GM19238 (cell line): ENCODE measurements around the gene CCDC157.
"Not testable (repeated sequence)": the region's sequence is repeated elsewhere in the genome, so short reads cannot be mapped to it uniquely, and the experiment has no call there.

Source experiments
- DNase-seq: peaks from one replicate; pipeline ENCODE4 v3.0.0; 2011; ENCODE audit warnings: low spot score; ENCODE audit not compliant: insufficient read length

Gene CCDC157

GRCh38 chr22:30386960-30387827 is 30.4 kb downstream of the CCDC157 start, which contains the start of gene RNF215:
RNF215 (minus strand) TSS chr22:30387411; CDS start chr22:30387313, 98 bp downstream.
- peak; percentile 92 for DNase-seq

GRCh38 chr22:30390974-30391691 is 34.3 kb downstream of the CCDC157 start:
- peak; percentile 76 for DNase-seq

- no peak for DNase-seq
These were observed 36.0 kb downstream of the CCDC157 start for GRCh38 chr22:30392661-30393321.

GRCh38 chr22:30393322-30393680 is 36.5 kb downstream of the CCDC157 start:
- DNase-seq: no peak

GRCh38 chr22:30393885-30394284 is 37.1 kb downstream of the CCDC157 start:
- no peak for DNase-seq

GRCh38 chr22:30396871-30397655 is 40.3 kb downstream of the CCDC157 start, which contains the start of gene SEC14L2:
SEC14L2 (plus strand) TSS chr22:30397018; CDS start chr22:30397117, 99 bp downstream.
- no peak for DNase-seq

- no peak for DNase-seq
These were observed 41.1 kb downstream of the CCDC157 start for GRCh38 chr22:30397656-30398635.

- DNase-seq: no peak
These were observed 42.2 kb downstream of the CCDC157 start for GRCh38 chr22:30398685-30399680.

- DNase-seq: no peak
These were observed 42.9 kb downstream of the CCDC157 start for GRCh38 chr22:30399718-30400117.

- DNase-seq: no peak
These were observed 43.4 kb downstream of the CCDC157 start for GRCh38 chr22:30400159-30400558.

- not testable (repeated sequence) for DNase-seq
These were observed 44.2 kb downstream of the CCDC157 start for GRCh38 chr22:30401024-30401423.

- no peak for DNase-seq
These were observed 45.4 kb downstream of the CCDC157 start for GRCh38 chr22:30402028-30402765.

GRCh38 chr22:30402766-30403104 is 45.9 kb downstream of the CCDC157 start:
- DNase-seq: not testable (repeated sequence)

GRCh38 chr22:30404307-30404706 is 47.5 kb downstream of the CCDC157 start:
- DNase-seq: no peak

- DNase-seq: no peak
These were observed 48.9 kb downstream of the CCDC157 start for GRCh38 chr22:30405731-30406130.

GRCh38 chr22:30406400-30406799 is 49.6 kb downstream of the CCDC157 start:
- DNase-seq: no peak

- DNase-seq: no peak
These were observed 51.7 kb downstream of the CCDC157 start for GRCh38 chr22:30408388-30409102.
